Panc1 (cell line): Measurements from ENCODE around the gene TNIP1.

Source experiments
- CTCF ChIP-seq: fragments of 450-650 bp; IDR thresholded peaks from 2 replicates; pipeline ENCODE4 v1.5.1; 2017; ENCODE audit warnings: mild to moderate bottlenecking
- POLR2AphosphoS5 ChIP-seq: IDR thresholded peaks from 2 replicates; pipeline ENCODE4 v1.6.1; 2012; ENCODE audit warnings: mild to moderate bottlenecking, low read depth, low read length, moderate library complexity
- REST ChIP-seq, 2 experiments: IDR thresholded peaks; 2 replicates each; pipeline ENCODE4 v1.6.1; 2011 to 2012; ENCODE audit warnings: low read depth in 2 of 2, control low read depth in 1 of 2, low read length in 1 of 2, mild to moderate bottlenecking in 1 of 2, moderate library complexity in 1 of 2; ENCODE audit not compliant: insufficient read depth in 1 of 2
- SIN3A ChIP-seq: IDR thresholded peaks from 2 replicates; pipeline ENCODE4 v1.6.1; 2012; ENCODE audit warnings: low read depth, mild to moderate bottlenecking, low read length, moderate library complexity, borderline replicate concordance; ENCODE audit not compliant: insufficient read depth

- TF ChIP-seq POLR2AphosphoS5, result no peak
- no peak for TF ChIP-seq CTCF
- no peak for TF ChIP-seq SIN3A
- no peak for TF ChIP-seq REST (IDR thresholded peaks at IDR 0.05; ENCODE audit: insufficient read depth in 1 of 2, low read depth in 2 of 2, low read length in 1 of 2)
Observed at GRCh38 chr5:151008210-151008491, 72.7 kb downstream of the TNIP1 start.
